ENCODE data around the gene RBBP4.

DNA sequence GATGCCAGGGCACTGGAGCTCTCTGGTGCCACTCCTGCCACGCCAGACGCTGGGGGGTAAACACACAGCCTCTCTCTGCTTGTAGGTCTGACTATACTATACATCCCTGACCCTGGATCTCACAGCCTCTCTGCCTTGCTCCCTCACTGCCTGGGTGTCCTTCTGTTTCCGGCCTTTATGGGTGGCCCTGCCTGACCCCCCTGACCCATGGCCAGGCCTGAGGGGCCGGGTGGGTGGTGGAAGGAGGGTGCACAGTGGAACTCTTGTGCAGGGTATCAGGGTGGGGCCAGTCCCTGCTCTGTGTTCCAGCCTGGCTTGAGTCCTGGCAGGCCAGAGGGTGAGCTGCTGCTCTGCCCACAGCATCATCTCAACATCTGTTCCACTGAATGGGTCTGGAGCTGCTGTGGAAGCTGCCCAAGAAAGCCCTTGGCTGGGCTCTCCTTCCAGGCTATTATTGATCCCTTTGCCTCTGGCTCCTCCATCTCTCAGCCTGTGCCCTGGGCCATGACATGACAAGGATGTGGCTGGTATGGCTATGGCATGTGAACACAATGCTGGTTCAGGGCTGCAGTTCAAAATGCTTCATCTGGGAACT is 68.8 kb downstream of the RBBP4 start:
- TF ChIP-seq, protein P1, sequence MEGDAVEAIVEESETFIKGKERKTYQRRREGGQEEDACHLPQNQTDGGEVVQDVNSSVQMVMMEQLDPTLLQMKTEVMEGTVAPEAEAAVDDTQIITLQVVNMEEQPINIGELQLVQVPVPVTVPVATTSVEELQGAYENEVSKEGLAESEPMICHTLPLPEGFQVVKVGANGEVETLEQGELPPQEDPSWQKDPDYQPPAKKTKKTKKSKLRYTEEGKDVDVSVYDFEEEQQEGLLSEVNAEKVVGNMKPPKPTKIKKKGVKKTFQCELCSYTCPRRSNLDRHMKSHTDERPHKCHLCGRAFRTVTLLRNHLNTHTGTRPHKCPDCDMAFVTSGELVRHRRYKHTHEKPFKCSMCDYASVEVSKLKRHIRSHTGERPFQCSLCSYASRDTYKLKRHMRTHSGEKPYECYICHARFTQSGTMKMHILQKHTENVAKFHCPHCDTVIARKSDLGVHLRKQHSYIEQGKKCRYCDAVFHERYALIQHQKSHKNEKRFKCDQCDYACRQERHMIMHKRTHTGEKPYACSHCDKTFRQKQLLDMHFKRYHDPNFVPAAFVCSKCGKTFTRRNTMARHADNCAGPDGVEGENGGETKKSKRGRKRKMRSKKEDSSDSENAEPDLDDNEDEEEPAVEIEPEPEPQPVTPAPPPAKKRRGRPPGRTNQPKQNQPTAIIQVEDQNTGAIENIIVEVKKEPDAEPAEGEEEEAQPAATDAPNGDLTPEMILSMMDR (conservative IDR thresholded peaks at IDR 0.05; ENCODE audit: low read depth, low read length), result no peak
- TF ChIP-seq EZH2 (IDR thresholded peaks at IDR 0.05; ENCODE audit: borderline replicate concordance, low read depth, low read length, poor library complexity, severe bottlenecking), result no peak
